DMS114 treated with DMSO at 0.1 percent for 48 hours (cell line): Measurements from ENCODE around the gene TMEM250.
"Not testable (repeated sequence)": the region's sequence is repeated elsewhere in the genome, so short reads cannot be mapped to it uniquely, and the experiment has no call there.

Experiments used
- DNase-seq: peaks from one replicate; lab custom pipeline; 2025; ENCODE audit not compliant: unreplicated experiment; lab: John Stamatoyannopoulos, UW

The TMEM250 gene

DNA sequence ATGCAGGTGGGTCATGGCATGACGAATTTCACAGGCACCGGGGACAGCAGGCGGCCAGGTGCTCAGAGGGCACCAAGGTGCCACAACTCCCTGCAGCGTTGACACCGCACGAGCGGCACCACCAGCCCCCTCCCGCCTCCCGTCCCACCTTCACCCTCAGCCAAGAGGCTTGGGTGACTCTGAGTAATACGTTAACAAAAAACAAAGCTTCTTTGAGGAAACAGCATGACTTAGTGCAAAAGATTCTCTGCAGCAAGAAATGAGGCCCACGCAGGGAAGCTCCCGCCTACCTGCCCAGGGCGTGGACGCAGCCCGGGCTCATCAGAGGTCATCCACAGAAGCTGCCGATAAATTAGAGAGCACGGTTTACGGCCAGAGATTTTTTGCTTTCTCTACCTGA is 4.1 kb downstream of the TMEM250 start:
- DNase-seq = no peak

GRCh38 chr9:136112541-136112940 is 6.1 kb downstream of the TMEM250 start:
- DNase-seq = no peak

DNA sequence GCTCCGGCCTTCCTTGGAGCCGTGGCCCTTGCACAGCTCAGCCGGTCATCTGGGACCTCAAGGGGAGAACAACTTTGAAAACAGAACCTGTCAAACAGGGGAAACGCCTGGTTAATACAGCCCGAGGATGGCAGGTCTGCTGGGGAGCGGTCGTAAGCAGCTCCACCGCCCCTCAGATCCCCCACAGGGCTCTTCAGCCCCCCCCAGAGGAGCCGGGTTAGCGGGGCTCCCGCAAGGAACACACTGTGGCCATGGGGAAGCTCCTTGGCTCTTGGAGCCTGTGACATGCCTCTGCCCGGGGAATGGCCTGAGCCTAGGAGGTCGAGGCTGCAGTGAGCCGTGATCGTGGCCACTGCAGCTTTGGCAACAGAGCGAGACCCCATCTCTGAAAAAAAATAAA is 6.8 kb downstream of the TMEM250 start:
- DNase-seq = no peak

DNA sequence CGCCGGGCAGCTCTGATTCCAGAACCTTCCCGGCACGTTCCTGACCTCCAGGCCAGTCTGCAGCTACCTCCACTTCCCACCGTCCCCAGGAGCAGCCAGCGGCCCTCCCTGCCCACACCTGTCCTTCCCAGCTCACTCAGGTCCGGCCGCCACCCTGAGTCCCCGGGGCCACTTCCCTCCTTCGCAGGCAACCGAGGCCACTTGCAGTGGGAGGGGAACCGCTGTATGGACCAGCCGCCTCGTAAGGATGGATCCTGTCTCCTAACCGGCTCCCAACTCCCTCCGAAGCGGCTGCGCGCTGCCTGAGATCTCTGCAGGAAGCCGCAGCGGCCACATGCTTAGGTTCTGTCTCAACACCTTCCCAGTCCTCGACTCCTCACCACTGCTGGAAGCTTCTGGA is 7.5 kb downstream of the TMEM250 start:
- DNase-seq = no peak

GRCh38 chr9:136110082-136111061 is 8.3 kb downstream of the TMEM250 start:
- no peak for DNase-seq

GRCh38 chr9:136109351-136110081 is 9.2 kb downstream of the TMEM250 start:
- no peak for DNase-seq

DNA sequence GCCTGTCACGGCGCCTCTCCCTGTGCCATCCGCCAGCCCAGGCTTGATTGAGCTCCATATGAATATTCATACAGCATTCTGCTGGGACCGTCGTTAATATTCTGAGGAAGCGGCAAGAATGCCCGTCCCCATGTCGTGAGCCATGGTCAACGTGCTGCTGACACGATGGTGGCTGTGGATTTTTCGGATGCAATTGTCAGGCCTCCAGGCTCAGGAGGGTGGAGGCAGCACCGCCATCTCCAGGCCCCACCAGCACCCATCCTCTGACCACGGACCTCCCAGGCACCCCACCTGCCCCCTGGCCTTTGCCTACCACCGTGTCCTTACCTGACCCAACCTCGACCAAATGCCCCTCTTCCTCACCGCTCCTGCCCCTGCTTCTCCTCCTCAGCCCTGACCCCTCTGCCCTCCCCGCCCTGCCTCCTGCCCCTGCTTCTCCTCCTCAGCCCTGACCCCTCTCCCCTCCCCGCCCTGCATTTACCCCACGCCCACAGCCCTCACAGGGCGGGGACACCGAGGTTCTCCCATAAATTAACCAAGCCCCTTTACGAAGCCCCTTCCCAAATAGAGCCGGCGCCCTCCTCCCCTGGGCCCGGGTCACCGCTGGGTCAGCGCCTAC is 9.9 kb downstream of the TMEM250 start:
- DNase-seq = no peak

DNA sequence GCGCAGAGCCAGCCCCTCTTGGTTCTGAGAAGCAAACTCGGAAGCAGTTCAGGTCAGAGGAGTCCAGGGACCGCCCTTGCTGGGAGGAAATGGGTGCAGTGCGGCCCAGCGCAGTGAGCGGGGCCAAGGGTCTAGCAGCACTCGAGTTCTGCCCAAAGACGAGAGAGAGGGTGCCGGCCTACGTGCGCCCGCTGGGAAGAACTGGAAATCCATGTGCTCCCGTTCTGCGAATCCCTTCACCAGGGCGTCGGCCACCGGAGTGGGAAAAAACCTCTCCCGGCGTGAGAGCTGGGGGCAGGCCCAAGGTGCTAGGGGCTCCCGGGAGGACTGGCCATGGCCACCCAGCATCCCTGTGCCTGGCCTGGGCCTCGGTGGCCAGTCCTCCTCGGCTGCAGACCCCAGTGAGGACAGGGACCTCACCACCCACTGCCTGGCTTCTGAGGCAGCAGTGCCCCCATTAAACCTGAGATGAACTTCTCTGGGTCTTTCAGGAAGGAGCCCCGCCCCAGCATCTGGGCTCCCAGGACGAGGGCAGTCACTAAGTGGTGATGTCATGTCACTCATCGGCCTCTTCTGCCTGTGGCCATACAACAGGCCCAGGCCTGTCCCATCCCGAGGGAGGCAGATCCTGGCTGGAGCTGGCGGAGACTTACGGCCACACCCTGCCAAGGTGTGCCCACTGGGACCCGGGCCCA is 10.6 kb downstream of the TMEM250 start:
- DNase-seq = no peak

GRCh38 chr9:136107155-136107952 is 11.3 kb downstream of the TMEM250 start:
- no peak for DNase-seq

GRCh38 chr9:136105398-136106135 is 13.1 kb downstream of the TMEM250 start:
- no peak for DNase-seq

- DNase-seq = no peak
Measured at GRCh38 chr9:136104916-136105315, 13.8 kb downstream of the TMEM250 start.

DNA sequence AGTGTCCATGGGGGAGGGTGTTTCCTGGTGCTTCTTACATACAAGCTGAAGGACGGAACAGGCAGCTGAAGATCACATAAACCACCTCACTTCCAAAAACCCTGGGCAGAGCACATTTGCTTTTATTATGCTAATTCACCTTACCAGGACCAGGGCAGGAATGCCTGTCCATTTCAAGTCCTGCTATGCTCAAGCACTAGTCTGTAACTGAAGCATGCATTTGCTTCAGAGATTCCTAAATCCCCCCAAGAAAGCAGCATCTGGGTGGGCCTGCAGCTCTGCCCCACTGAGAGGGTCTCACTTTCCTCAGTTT is 14.2 kb downstream of the TMEM250 start:
- no peak for DNase-seq

DNA sequence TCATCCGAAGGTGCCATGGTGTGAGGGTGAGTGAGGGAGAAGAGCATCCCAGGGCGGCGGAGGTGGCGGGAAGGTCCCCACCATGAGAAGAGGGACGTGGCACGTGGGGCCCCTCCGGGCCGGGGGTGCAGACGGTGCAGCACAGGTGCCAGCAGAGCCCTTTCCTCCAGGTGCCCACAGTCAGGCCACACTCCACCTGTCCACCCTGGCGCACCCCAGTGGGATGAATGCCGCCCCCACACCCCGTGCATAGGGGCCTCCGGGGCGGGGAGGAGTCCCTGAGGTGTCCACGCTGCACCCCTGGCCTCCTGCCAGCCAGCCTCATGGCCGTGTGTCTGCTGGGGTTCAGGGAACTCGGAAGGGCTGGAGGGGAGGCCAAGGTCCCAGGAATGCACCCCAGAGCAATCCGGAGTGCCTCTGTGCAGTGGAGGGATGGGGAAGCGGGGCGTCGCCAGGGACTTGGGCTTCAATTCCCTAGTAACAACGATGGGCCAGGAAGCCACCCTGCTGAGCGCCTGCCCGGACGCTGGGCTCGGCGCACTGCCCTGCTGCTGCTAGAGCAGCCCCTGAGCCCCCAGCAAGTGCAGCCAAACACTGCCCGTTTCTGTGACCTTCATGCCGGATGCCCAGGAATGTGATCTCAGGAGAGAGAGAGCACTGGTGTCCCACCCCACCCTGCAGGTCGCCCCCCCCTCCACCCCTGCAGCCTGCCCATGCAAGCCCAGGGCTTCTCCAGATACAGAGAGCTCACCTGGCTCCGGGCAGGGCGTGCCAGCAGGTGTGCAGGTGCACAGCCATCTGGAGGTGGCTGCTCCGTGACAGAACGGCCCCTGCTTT is 14.8 kb downstream of the TMEM250 start:
- DNase-seq = no peak

- not testable (repeated sequence) for DNase-seq
Measured at GRCh38 chr9:136101615-136102074, 17.0 kb downstream of the TMEM250 start.

- DNase-seq = no peak
Measured at GRCh38 chr9:136100700-136101614, 17.7 kb downstream of the TMEM250 start.

- DNase-seq = no peak
Measured at GRCh38 chr9:136099542-136099941, 19.1 kb downstream of the TMEM250 start.

- no peak for DNase-seq
Measured at GRCh38 chr9:136098844-136099243, 19.8 kb downstream of the TMEM250 start.

GRCh38 chr9:136098210-136098609 is 20.5 kb downstream of the TMEM250 start:
- DNase-seq = no peak
